Lung (tissue), 16 donors: ENCODE measurements around the gene PRG3. TPM values are rescaled to one million over a fixed set of nuclear protein-coding genes. Genes with fewer than 3 reads are reported as not detected.
A peak's percentile ranks its signal among the peaks of the same experiment; 100 is the strongest.

Source experiments
- ATAC-seq: fragments of 200-7000 bp; cut with Tn5 transposase; one replicate; pipeline ENCODE4 v1.9.1; 2020; ENCODE audit warnings: moderate number of reproducible peaks; ENCODE audit not compliant: insufficient read depth, low FRiP score
- DNase-seq, 3 donors: peaks; one replicate each; pipeline ENCODE4 v3.0.0-alpha.2; 2013 to 2017
- H3K27ac ChIP-seq, 2 donors: one replicate each; pipeline ENCODE4 v1.5.1; 2013; ENCODE audit warnings: mild to moderate bottlenecking in 2 of 2, moderate library complexity in 2 of 2, control low read depth in 1 of 2, inconsistent platforms in 1 of 2, low read depth in 1 of 2, low read length in 1 of 2
- H3K27me3 ChIP-seq, 3 donors: one replicate each; pipeline ENCODE4 v1.5.1; 2013; ENCODE audit warnings: low read length in 2 of 3; ENCODE audit not compliant: control insufficient read depth in 3 of 3, insufficient read depth in 3 of 3
- H3K36me3 ChIP-seq, 4 donors: one replicate each; pipeline ENCODE4 v1.5.1; 2013; ENCODE audit warnings: low read length in 4 of 4, mild to moderate bottlenecking in 1 of 4, moderate library complexity in 1 of 4; ENCODE audit not compliant: control insufficient read depth in 4 of 4, insufficient read depth in 4 of 4
- H3K4me1 ChIP-seq, 5 donors: one replicate each; pipeline ENCODE4 v1.5.1; 2013; ENCODE audit warnings: low read length in 5 of 5, mild to moderate bottlenecking in 2 of 5, moderate library complexity in 1 of 5; ENCODE audit not compliant: control insufficient read depth in 5 of 5, insufficient read depth in 5 of 5
- H3K4me3 ChIP-seq: one replicate; pipeline ENCODE4 v1.5.1; 2013; ENCODE audit warnings: mild to moderate bottlenecking, control low read depth, moderate library complexity
- H3K9ac ChIP-seq, 2 donors: one replicate each; pipeline ENCODE4 v1.5.1; 2013; ENCODE audit warnings: low read length in 2 of 2, control low read depth in 1 of 2; ENCODE audit not compliant: insufficient read depth in 1 of 2
- H3K9me3 ChIP-seq, 4 donors: one replicate each; pipeline ENCODE4 v1.5.1; 2013; ENCODE audit warnings: low read length in 3 of 4, mild to moderate bottlenecking in 1 of 4, moderate library complexity in 1 of 4; ENCODE audit not compliant: control insufficient read depth in 4 of 4, insufficient read depth in 3 of 4
- WGBS, 2 donors: extraction: QIAGEN DNeasy Blood & Tissue Kit; methylation state at CpG; one replicate each; pipeline ENCODE4 v1.1.7; 2013; 5-methylcytosine and 5-hydroxymethylcytosine counted together
- long read RNA-seq, 5 donors: transcript quantifications; one replicate each; lab custom pipeline, GENCODE V29; 2026
- polyA plus RNA-seq, 2 donors: library from polyadenylated mRNA; stranded (reverse); fragments of 200-250 nt; gene quantifications; one replicate each; pipeline ENCODE4 v1.2.1, GENCODE V29; 2013
- total RNA-seq, 2 donors: library from RNA; depleted of rRNA in 1 of 2; stranded (reverse); fragments of >200 nt in 1 of 2; gene quantifications; one replicate each; pipeline ENCODE4 v1.2.1, GENCODE V29; 2014 to 2021
- TF ChIP-seq, protein P1 (sequence below): IDR thresholded peaks from 2 replicates; pipeline ENCODE4 v1.5.1; 2012; ENCODE audit warnings: mild to moderate bottlenecking; ENCODE audit errors: control extremely low read depth, extremely low read depth
- donor health status: control.
- donor health status: control.
- donor health status: Bipolar disorder and iron deficiency.
- donor health status: healthy.
- donor health status: DM: yes; HTN: yes; CAD: no.

Gene PRG3, protein sequence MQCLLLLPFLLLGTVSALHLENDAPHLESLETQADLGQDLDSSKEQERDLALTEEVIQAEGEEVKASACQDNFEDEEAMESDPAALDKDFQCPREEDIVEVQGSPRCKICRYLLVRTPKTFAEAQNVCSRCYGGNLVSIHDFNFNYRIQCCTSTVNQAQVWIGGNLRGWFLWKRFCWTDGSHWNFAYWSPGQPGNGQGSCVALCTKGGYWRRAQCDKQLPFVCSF
- total RNA-seq (1 to 10 TPM in 1 of 2 donors, not detected in 1; 1.4 TPM), polyA plus RNA-seq (under 1 TPM in 1 of 2 donors, not detected in 1; 0.63 TPM)
- long read RNA-seq, donor 1: 0 reads
- long read RNA-seq, donor 2, partial matches to known transcripts: 0 of 1 reads
- long read RNA-seq, donor 2, other reads (novel, unspliced or antisense): 0 of 1 reads
- long read RNA-seq, donor 3: 0 reads
- long read RNA-seq, donor 4: 0 reads
- long read RNA-seq, donor 5, partial matches to known transcripts: 0 of 1 reads
- long read RNA-seq, donor 5, other reads (novel, unspliced or antisense): 0 of 1 reads

GRCh38 chr11:57380975-57381374 is at the start of gene PRG3:
TSS of gene PRG3 (minus strand) at chr11:57381150. CDS start at chr11:57380708, 442 bp downstream.
- ATAC-seq (no peak), DNase-seq (no peak)
- H3K9me3 ChIP-seq: peaks cover 0 to 5% (median 0%) of the 10 kb centered on the region in 4 donors
- H3K27ac ChIP-seq: no peak within 1 kb of the TSS
- peaks cover 0 to 3% (median 2%) of the 10 kb centered on the region in 3 donors for H3K27me3 ChIP-seq
- TF ChIP-seq, protein P1, sequence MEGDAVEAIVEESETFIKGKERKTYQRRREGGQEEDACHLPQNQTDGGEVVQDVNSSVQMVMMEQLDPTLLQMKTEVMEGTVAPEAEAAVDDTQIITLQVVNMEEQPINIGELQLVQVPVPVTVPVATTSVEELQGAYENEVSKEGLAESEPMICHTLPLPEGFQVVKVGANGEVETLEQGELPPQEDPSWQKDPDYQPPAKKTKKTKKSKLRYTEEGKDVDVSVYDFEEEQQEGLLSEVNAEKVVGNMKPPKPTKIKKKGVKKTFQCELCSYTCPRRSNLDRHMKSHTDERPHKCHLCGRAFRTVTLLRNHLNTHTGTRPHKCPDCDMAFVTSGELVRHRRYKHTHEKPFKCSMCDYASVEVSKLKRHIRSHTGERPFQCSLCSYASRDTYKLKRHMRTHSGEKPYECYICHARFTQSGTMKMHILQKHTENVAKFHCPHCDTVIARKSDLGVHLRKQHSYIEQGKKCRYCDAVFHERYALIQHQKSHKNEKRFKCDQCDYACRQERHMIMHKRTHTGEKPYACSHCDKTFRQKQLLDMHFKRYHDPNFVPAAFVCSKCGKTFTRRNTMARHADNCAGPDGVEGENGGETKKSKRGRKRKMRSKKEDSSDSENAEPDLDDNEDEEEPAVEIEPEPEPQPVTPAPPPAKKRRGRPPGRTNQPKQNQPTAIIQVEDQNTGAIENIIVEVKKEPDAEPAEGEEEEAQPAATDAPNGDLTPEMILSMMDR: no peak
- WGBS, 2 donors: 77 to 89% methylated on average over 2 of the region's 2 CpGs
- no peak within 1 kb of the TSS for H3K9ac ChIP-seq
- H3K36me3 ChIP-seq: no peaks in the 10 kb centered on the region
- H3K4me3 ChIP-seq: no peak within 1 kb of the TSS
- H3K4me1 ChIP-seq: no peaks in the 10 kb centered on the region

- no peaks in the 10 kb centered on the region for H3K27me3 ChIP-seq
- ATAC-seq (no peak), DNase-seq (no peak)
- peaks cover 7 to 40% (median 24%) of the 10 kb centered on the region in 5 donors for H3K4me1 ChIP-seq
- WGBS, 2 donors: 49 to 60% methylated on average over 4 of the region's 4 CpGs
- peak overlapping the region in 1 of 2 donors; percentile 15 for H3K27ac ChIP-seq
- TF ChIP-seq, protein P1: no peak
- peaks cover 0 to 7% (median 0%) of the 10 kb centered on the region in 4 donors for H3K36me3 ChIP-seq
- H3K4me3 ChIP-seq: no peak overlapping the region
- H3K9me3 ChIP-seq: no peaks in the 10 kb centered on the region
- no peak overlapping the region for H3K9ac ChIP-seq
Observed at GRCh38 chr11:57429946-57430345, 49.0 kb upstream of the PRG3 start.

DNA sequence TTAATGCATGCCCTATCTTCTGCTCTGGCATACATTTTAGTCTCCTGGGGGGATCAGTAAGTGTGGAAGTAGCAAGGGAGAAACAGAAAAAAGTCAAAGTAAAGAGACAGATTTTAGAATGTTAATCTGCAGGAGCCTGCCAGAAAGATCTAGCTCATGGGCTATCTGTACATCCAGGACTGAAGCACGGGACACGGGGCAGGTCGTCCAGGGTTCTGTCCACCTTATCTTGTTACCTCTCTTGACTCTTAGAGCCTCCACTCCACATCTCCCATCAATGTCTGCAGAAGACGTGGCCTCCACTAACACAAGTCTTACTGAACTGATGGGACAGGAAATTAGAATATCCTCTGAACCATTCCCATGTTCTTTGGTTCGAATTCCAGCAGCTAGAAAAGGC is 47.7 kb upstream of the PRG3 start:
- peaks cover 0 to 11% (median 5%) of the 10 kb centered on the region in 4 donors for H3K36me3 ChIP-seq
- WGBS, 2 donors: 82 to 87% methylated on average over 5 of the region's 5 CpGs
- H3K27me3 ChIP-seq: no peaks in the 10 kb centered on the region
- H3K4me1 ChIP-seq: peaks cover 7 to 39% (median 16%) of the 10 kb centered on the region in 5 donors
- H3K4me3 ChIP-seq: no peak overlapping the region
- H3K9ac ChIP-seq: no peak overlapping the region
- H3K9me3 ChIP-seq: no peaks in the 10 kb centered on the region
- TF ChIP-seq, protein P1: no peak
- no peak overlapping the region for H3K27ac ChIP-seq
- DNase-seq: no peak
- no peak for ATAC-seq
